ENCODE results near the gene CRABP2.

CRABP2 gene

DNA sequence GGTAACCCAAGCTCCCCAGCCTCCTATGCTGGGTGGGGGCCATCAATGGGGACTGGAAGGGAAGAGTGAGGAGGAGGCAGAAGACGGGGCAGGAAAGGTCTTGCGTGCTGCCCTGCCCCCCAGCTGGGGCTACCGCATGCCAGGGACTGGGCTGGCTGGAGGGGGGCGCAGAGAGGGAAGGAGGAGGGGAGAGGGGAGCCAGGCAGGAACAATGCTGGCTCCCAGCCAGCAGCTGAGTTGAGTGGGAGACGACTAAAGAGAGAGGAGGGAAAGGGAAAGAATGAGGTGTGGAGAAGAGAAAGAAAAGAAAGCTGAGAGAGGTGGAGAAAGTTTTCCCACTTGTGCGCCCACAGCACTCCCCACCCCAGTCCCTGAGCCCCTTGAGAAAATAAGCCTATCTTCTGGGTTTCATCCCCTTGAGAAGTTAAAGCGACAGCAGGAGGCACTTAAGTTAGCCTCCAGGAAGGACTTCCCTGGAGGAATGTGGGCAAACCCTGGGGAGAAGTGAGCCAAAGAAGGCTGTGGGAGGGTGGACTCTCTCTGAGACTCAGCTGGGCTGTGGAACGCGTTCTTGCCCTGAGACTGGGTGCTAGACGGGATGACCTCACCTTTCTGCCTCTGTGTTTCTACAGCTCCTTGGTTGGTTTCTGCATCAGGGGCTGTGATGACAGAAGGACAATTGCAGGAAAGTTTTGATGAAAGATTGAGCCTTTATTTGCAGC is 15.3 kb downstream of the CRABP2 start:
- DNase-seq, result no peak

GRCh38 chr1:156689035-156689952 is 16.1 kb downstream of the CRABP2 start:
- peak; percentile 90 for DNase-seq

- no peak for DNase-seq
These were observed 21.1 kb downstream of the CRABP2 start for GRCh38 chr1:156684227-156684782.

DNA sequence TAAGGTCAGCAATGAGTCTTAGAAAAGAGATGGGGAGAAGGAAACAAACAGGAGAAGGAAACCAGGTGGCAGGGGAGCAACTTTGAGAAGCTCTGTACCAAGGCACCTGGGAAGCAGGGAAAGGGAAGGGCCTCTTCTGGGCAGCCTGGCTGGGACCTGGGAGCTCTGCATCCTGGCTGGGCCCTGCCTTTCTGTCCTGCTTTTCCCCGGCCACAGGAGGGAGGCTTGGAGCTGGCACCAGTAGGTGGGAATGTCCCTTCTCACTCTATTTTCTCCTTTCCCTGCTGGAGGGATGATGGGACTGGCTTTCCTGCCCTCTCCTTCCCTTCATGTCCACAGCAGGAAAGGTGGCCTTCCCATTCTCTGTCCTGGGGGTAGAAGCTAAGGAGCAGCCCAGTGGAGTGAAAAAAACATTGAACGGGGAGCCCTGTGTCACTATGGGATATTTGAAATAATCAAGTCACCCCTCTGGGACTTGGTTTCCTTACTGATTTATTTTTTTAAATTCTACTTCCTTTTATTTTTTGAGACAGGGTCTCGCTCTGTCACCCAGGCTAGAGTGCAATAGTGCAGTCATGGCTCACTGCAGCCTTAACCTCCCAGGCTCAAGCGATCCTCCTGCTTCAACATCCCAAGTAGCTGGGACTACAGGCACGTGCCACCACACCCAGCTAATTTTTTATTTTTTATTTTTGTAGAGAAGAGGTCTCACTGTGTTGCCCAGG is 23.1 kb downstream of the CRABP2 start:
- no peak for DNase-seq

DNA sequence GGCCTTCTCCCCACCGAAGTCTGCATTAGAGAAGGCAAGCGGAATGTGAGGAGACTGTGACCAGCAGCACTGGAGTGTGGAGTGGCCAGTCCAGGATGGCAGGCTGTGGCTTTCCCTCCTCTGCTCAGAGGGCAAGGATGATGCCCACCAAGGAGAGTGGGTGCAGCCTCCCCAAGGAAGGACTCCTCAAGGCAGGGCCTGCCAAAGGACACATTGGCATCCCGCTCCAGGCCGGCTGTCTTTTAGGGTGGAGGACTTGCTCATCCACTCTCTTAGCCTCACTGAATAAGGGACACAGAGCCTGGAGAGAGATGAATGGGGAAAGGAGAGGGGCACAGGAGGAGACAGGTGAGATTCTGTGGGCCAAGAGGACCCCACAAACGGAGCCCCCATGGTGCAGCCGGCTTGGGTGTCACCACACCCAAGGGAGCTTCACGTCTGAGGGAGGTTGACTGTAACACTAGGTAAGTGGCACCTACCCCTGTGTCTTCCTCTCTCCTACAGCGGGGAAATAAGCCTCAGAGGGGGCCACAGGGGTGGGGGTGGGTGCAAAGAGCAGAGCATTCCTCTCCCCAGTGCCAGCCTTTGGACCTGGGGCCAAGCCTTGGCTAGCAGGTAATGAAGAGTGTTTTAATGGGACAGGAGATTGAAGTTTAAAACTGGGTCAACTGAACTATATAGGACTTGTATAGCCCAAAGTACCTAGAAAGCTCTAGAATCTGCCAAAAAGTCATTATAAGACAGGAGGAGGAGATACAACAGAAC is 24.0 kb downstream of the CRABP2 start:
- no peak for DNase-seq

- DNase-seq, result no peak
These were observed 25.3 kb downstream of the CRABP2 start for GRCh38 chr1:156680056-156680455.

GRCh38 chr1:156677616-156678596 is 27.5 kb downstream of the CRABP2 start:
- DNase-seq, result peak; percentile 88

- peak; percentile 93 for DNase-seq
These were observed 28.4 kb downstream of the CRABP2 start, which contains the start of gene NES for GRCh38 chr1:156676820-156677615. NES (minus strand) TSS chr1:156677407; CDS start chr1:156677264, 143 bp downstream.

DNA sequence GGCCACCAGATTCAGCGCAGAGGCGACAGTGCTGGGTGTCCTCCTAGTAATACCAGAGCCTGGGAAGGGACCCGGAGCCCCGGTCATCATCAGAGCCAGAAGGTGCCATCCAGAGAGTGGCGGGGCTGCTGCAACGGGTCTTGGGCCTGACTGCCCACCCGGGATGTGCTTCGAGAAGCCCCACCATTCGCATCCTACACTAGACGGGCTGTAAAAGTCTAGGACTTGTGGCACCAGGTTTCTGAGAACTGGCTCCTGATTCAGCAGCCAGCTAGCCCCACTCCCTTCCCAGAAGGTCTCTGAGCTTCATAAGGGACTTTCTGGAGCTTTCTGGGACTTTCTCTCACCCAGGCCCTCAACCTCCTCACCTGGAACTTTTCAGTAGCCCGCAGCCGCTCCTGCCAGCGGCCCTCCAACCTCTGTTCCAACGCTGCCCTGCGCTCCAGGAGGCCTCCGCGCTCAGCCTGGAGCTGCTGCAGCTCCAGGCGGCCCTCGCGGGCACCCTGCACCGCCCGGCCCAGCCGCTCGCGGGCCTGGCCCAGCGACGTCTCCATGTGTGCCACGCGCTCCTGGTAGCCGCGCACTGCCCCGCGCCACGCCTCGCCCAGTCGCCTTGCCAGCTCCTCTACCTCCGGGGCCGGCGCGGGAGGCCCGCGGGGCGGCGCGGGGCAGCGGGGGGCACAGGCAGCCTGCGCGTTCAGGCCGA is 29.1 kb downstream of the CRABP2 start:
- DNase-seq, result no peak

GRCh38 chr1:156675210-156676113 is 29.9 kb downstream of the CRABP2 start:
- DNase-seq, result peak; percentile 85

GRCh38 chr1:156673387-156674121 is 31.8 kb downstream of the CRABP2 start:
- no peak for DNase-seq

DNA sequence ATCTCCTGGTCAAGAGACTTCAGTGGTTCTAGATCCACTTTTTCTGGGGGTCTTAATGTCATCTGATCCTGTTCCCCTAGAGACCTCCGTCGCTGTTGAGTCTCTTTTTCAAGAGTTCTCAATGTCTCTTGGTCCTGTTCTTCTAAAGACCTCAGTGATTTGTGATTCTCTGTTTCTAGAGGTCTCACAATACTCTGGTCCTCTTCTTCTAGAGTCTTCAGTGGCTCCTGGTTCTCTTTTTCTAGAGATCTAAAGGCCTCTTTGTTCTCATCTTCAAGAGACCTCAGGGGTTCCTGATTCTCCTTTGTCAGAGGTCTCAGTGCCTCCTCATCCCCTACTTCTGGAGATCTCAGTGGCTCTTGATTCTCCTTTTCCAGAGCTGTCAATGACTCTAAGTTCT is 33.6 kb downstream of the CRABP2 start:
- no peak for DNase-seq

GRCh38 chr1:156670791-156671190 is 34.6 kb downstream of the CRABP2 start:
- no peak for DNase-seq

DNA sequence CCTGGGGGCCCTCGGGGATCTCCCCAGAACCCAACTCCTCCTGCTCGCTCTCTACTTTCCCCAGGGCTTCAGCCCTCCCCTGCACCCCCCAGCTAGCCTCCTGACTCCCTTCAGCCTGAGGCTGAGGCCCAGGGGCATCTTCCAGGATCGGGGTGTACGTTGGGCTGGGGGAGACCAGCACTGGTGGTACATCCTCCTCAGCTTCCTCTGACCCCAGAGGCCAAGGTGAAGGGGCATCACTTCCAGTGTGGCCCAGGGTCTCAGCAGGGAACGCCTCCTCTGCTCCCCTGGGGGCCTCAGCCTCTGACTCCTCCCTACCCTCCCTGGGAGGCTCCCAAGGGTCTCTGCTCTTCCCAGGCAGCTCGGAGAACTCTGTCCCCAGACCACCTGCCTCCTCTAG is 35.0 kb downstream of the CRABP2 start:
- DNase-seq, result no peak

- DNase-seq, result no peak
These were observed 35.6 kb downstream of the CRABP2 start for GRCh38 chr1:156669794-156670193.

GRCh38 chr1:156668801-156669637 is 36.4 kb downstream of the CRABP2 start:
- no peak for DNase-seq

Data from right hindlimb (tissue), 1 donor.